Uterus (tissue), 2 donors: ENCODE results near the gene SSX4B.
"Not testable (repeated sequence)": the region's sequence is repeated elsewhere in the genome, so short reads cannot be mapped to it uniquely, and the experiment has no call there.

Experiments used
- CTCF ChIP-seq, 4 experiments: fragments of 200-600 bp in 2 of 4; fragments of 450-650 bp in 2 of 4; sonication (generic) in 2 of 4; IDR thresholded peaks; one replicate each; pipeline ENCODE4 v1.5.1; 2016 to 2019; ENCODE audit warnings: antibody characterized with exemption in 4 of 4, mild to moderate bottlenecking in 2 of 4, moderate library complexity in 1 of 4
- POLR2A ChIP-seq, 2 donors: fragments of 450-650 bp; IDR thresholded peaks; one replicate each; pipeline ENCODE4 v1.6.1; 2016; ENCODE audit warnings: antibody characterized with exemption in 2 of 2, mild to moderate bottlenecking in 1 of 2, moderate library complexity in 1 of 2

- TF ChIP-seq CTCF, POLR2A (IDR thresholded peaks at IDR 0.05): not testable (repeated sequence)
Observed at GRCh38 chrX:48383239-48383638, 28.5 kb downstream of the SSX4B start, which contains the start of gene SSX4.
